ENCODE data around the gene MYH13. TPM values are rescaled to one million over a fixed set of nuclear protein-coding genes. Genes with fewer than 3 reads are reported as not detected.

The MYH13 gene
- total and polyA plus RNA-seq, 10 of the 15 experiments (the other 5 are each of a cell fraction or from before 2014, with no cell fraction given) = 0.01 to 0.04 (median 0.03) TPM; not detected in 4

- ChIA-PET POLR2A (no interaction called here), SMC1A (ENCODE audit: uncharacterized antibody, unreplicated experiment) (interaction anchor here (1.4 kb wide), 1 partner anchor 10 kb away, joined by 4 read pairs; no protein-coding TSS in a partner anchor), CTCF (interaction anchor here (2.1 kb wide), 1 partner anchor 10 kb away, joined by 7 read pairs; no protein-coding TSS in a partner anchor), RAD21 (ENCODE audit: unreplicated experiment) (no interaction called here)
- WGBS (ENCODE audit: insufficient coverage, insufficient replicate concordance, low lambda C conversion rate, missing lambda C conversion rate) = 0% methylated on average over 1 of the region's 1 CpG
- no peaks in the 10 kb centered on the region for H3K36me3 ChIP-seq (ENCODE audit: control insufficient read depth in 2 of 2, insufficient read depth in 2 of 2, low read length in 1 of 2)
- H3K4me3 ChIP-seq = no peak overlapping the region
- no peak for FAIRE-seq
- DNase-seq (ENCODE audit: low read depth, low spot score) = no peak
- no peaks in the 10 kb centered on the region for H3K9me3 ChIP-seq (replicated peaks; ENCODE audit: control insufficient read depth, insufficient read depth, low read length)
- no peaks in the 10 kb centered on the region for H4K20me1 ChIP-seq (ENCODE audit: control insufficient read depth, insufficient read depth)
- BruUV-seq (replicated peaks) = no TSS peak
- H3K27me3 ChIP-seq (replicated peaks in 1 of 2; ENCODE audit: control insufficient read depth in 2 of 2, insufficient read depth in 2 of 2, low read length in 1 of 2) = no peaks in the 10 kb centered on the region
- ATAC-seq = no peak
- no peak overlapping the region for H3K9ac ChIP-seq (ENCODE audit: control insufficient read depth, insufficient read depth, low read length)
- no peaks in the 10 kb centered on the region for H3K79me2 ChIP-seq (ENCODE audit: control insufficient read depth, insufficient read depth, low read length)
- no peak for TF ChIP-seq ZBTB33 (IDR thresholded peaks at IDR 0.05)
- no peak for TF ChIP-seq RAD51 (IDR thresholded peaks at IDR 0.05)
- TF ChIP-seq CHD2 (IDR thresholded peaks at IDR 0.05; ENCODE audit: borderline replicate concordance, low read depth, low read length) = no peak
- no peak for TF ChIP-seq TARDBP (IDR thresholded peaks at IDR 0.05; ENCODE audit: borderline replicate concordance)
- no peak for TF ChIP-seq NFYB (IDR thresholded peaks at IDR 0.05; ENCODE audit: insufficient read depth, low read depth, low read length)
- TF ChIP-seq ZNF207 (IDR thresholded peaks at IDR 0.05; ENCODE audit: borderline replicate concordance) = no peak
- TF ChIP-seq EGR1 (IDR thresholded peaks at IDR 0.05; ENCODE audit: borderline replicate concordance in 1 of 2, low read depth in 2 of 2, low read length in 2 of 2) = no peak
- no peak for TF ChIP-seq SMARCA5 (IDR thresholded peaks at IDR 0.05)
- no peak for TF ChIP-seq BACH1 (IDR thresholded peaks at IDR 0.05; ENCODE audit: borderline replicate concordance)
- no peak for TF ChIP-seq SIX5 (IDR thresholded peaks at IDR 0.05; ENCODE audit: low read depth, low read length, severe bottlenecking)
- TF ChIP-seq RELB (IDR thresholded peaks at IDR 0.05; ENCODE audit: low read depth) = no peak
- TF ChIP-seq MEF2B (IDR thresholded peaks at IDR 0.05; ENCODE audit: partially characterized antibody, poor library complexity, severe bottlenecking) = no peak
- TF ChIP-seq IRF5 (IDR thresholded peaks at IDR 0.05; ENCODE audit: borderline replicate concordance) = no peak
- TF ChIP-seq NFYA (IDR thresholded peaks at IDR 0.05; ENCODE audit: borderline replicate concordance, low read depth, low read length) = no peak
- no peak for TF ChIP-seq STAT1 (conservative IDR thresholded peaks at IDR 0.05)
- no peak for TF ChIP-seq POLR2A (IDR thresholded peaks at IDR 0.05; ENCODE audit: low read depth, low read length)
- TF ChIP-seq LARP7 (IDR thresholded peaks at IDR 0.05) = no peak
- no peak for TF ChIP-seq RAD21 (IDR thresholded peaks at IDR 0.05; ENCODE audit: insufficient read depth, low read depth, low read length)
- intact Hi-C loops (cut with micrococcal nuclease; ENCODE audit: unreplicated experiment) = no loop called here
- in situ Hi-C loops (cut with MboI) = no loop called here
- H2AFZ ChIP-seq (ENCODE audit: control insufficient read depth, low read depth, low read length) = no peak overlapping the region
- H3K4me1 ChIP-seq (ENCODE audit: control insufficient read depth, insufficient read depth, low read length) = no peaks in the 10 kb centered on the region
- H3K4me2 ChIP-seq (ENCODE audit: control insufficient read depth, insufficient read depth) = no peak overlapping the region
- H3K27ac ChIP-seq (ENCODE audit: control insufficient read depth, insufficient read depth) = no peak overlapping the region
Measured at GRCh38 chr17:10286324-10286723, 86.5 kb downstream of the MYH13 start.

All from GM12878 (cell line).